Thyroid gland (tissue), 4 donors: ENCODE results near the gene TBC1D1.

Source experiments
- CTCF ChIP-seq, 6 experiments: fragments of 200-600 bp in 3 of 6; fragments of 450-650 bp in 3 of 6; sonication (generic) in 3 of 6; IDR thresholded peaks; one replicate each; pipeline ENCODE4 v1.5.1; 2016 to 2019; ENCODE audit warnings: antibody characterized with exemption in 6 of 6, mild to moderate bottlenecking in 2 of 6, inconsistent platforms in 1 of 6, moderate library complexity in 1 of 6
- POLR2A ChIP-seq, 2 donors: fragments of 450-650 bp; IDR thresholded peaks; one replicate each; pipeline ENCODE4 v1.6.1; 2017; ENCODE audit warnings: antibody characterized with exemption in 2 of 2, mild to moderate bottlenecking in 2 of 2, moderate library complexity in 1 of 2

- TF ChIP-seq CTCF (IDR thresholded peaks at IDR 0.05) (no peak), POLR2A (IDR thresholded peaks at IDR 0.05) (no peak)
These were observed 210.7 kb downstream of the TBC1D1 start for GRCh38 chr4:38101563-38101962.
